ENCODE measurements around the gene OPCML.

The OPCML gene

GRCh38 chr11:132644520-132645239 is 887.6 kb downstream of the OPCML start:
- Histone ChIP-seq H3K27ac (replicated peaks) (no peak overlapping the region), H3K27me3 (ENCODE audit: insufficient read depth, poor library complexity, severe bottlenecking) (no peaks in the 10 kb centered on the region), H3K4me3 (replicated peaks; ENCODE audit: insufficient read depth, low read length) (no peak overlapping the region)
- no peak for TF ChIP-seq GABPA (IDR thresholded peaks at IDR 0.05; ENCODE audit: low read depth)
- no peak for TF ChIP-seq CTCF (IDR thresholded peaks at IDR 0.05; ENCODE audit: insufficient read depth, low read length)
- no peak for TF ChIP-seq POLR2AphosphoS5 (IDR thresholded peaks at IDR 0.05; ENCODE audit: low read depth)
- no peak for TF ChIP-seq REST (IDR thresholded peaks at IDR 0.05; ENCODE audit: insufficient replicate concordance, low read depth)
- no peak for TF ChIP-seq SPI1 (IDR thresholded peaks at IDR 0.05; ENCODE audit: borderline replicate concordance, low read depth)
- no peak for DNase-seq (ENCODE audit: low read depth in 1 of 2, low spot score in 1 of 2)

GRCh38 chr11:132643239-132643638 is 889.1 kb downstream of the OPCML start:
- no peak for DNase-seq (ENCODE audit: low read depth in 1 of 2, low spot score in 1 of 2)
- H3K27ac ChIP-seq (replicated peaks): no peak overlapping the region
- no peaks in the 10 kb centered on the region for H3K27me3 ChIP-seq (ENCODE audit: insufficient read depth, poor library complexity, severe bottlenecking)
- H3K4me3 ChIP-seq (replicated peaks; ENCODE audit: insufficient read depth, low read length): no peak overlapping the region
- TF ChIP-seq POLR2AphosphoS5 (IDR thresholded peaks at IDR 0.05; ENCODE audit: low read depth) (no peak), REST (IDR thresholded peaks at IDR 0.05; ENCODE audit: insufficient replicate concordance, low read depth) (no peak), SPI1 (IDR thresholded peaks at IDR 0.05; ENCODE audit: borderline replicate concordance, low read depth) (no peak), CTCF (IDR thresholded peaks at IDR 0.05; ENCODE audit: insufficient read depth, low read length) (no peak), GABPA (IDR thresholded peaks at IDR 0.05; ENCODE audit: low read depth) (no peak)

- Histone ChIP-seq H3K27me3 (ENCODE audit: insufficient read depth, poor library complexity, severe bottlenecking) (no peaks in the 10 kb centered on the region), H3K27ac (replicated peaks) (no peak overlapping the region), H3K4me3 (replicated peaks; ENCODE audit: insufficient read depth, low read length) (no peak overlapping the region)
- TF ChIP-seq REST (IDR thresholded peaks at IDR 0.05; ENCODE audit: insufficient replicate concordance, low read depth) (no peak), POLR2AphosphoS5 (IDR thresholded peaks at IDR 0.05; ENCODE audit: low read depth) (no peak), SPI1 (IDR thresholded peaks at IDR 0.05; ENCODE audit: borderline replicate concordance, low read depth) (no peak), CTCF (IDR thresholded peaks at IDR 0.05; ENCODE audit: insufficient read depth, low read length) (no peak), GABPA (IDR thresholded peaks at IDR 0.05; ENCODE audit: low read depth) (no peak)
- no peak for DNase-seq (ENCODE audit: low read depth in 1 of 2, low spot score in 1 of 2)
These were observed 891.3 kb downstream of the OPCML start for GRCh38 chr11:132640952-132641351.

Measured in HL-60 (cell line).